Mesendoderm (in vitro differentiated cells): ENCODE data around the gene IL1RAPL2.

Experiments used
- DNase-seq: peaks from one replicate; pipeline ENCODE4 v3.0.0; 2013
- H2AK5ac ChIP-seq: 2 replicates; pipeline ENCODE4 v1.6.1; 2013; ENCODE audit warnings: low read length, inconsistent platforms
- H2BK120ac ChIP-seq: 2 replicates; pipeline ENCODE4 v1.6.1; 2013; ENCODE audit warnings: low read depth, mild to moderate bottlenecking, low read length, moderate library complexity, mixed read lengths
- H2BK15ac ChIP-seq: replicated peaks from 2 replicates; pipeline ENCODE4 v1.6.1; 2013; ENCODE audit warnings: low read depth, mild to moderate bottlenecking, moderate library complexity
- H2BK5ac ChIP-seq: 2 replicates; pipeline ENCODE4 v1.6.1; 2013; ENCODE audit warnings: low read length, inconsistent platforms
- H3K18ac ChIP-seq: 2 replicates; pipeline ENCODE4 v1.6.1; 2013; ENCODE audit warnings: mild to moderate bottlenecking, low read length, mixed read lengths
- H3K23ac ChIP-seq: one replicate; pipeline ENCODE4 v1.6.1; 2013; ENCODE audit warnings: low read length
- H3K27ac ChIP-seq: 2 replicates; pipeline ENCODE4 v1.5.1; 2013; ENCODE audit warnings: low read depth, mild to moderate bottlenecking, inconsistent platforms, low read length, moderate library complexity
- H3K27me3 ChIP-seq: 2 replicates; pipeline ENCODE4 v1.6.1; 2013; ENCODE audit warnings: low read length, control low read depth, mild to moderate bottlenecking, inconsistent platforms; ENCODE audit not compliant: insufficient read depth, poor library complexity
- H3K36me3 ChIP-seq: 2 replicates; pipeline ENCODE4 v1.6.1; 2013; ENCODE audit warnings: low read length, inconsistent platforms; ENCODE audit not compliant: control insufficient read depth, insufficient read depth
- H3K4ac ChIP-seq: one replicate; pipeline ENCODE4 v1.6.1; 2013; ENCODE audit warnings: low read depth, mild to moderate bottlenecking, low read length, moderate library complexity
- H3K4me1 ChIP-seq: 2 replicates; pipeline ENCODE4 v1.6.1; 2013; ENCODE audit warnings: low read depth, low read length, inconsistent platforms; ENCODE audit not compliant: control insufficient read depth
- H3K4me2 ChIP-seq: 2 replicates; pipeline ENCODE4 v1.6.1; 2013; ENCODE audit warnings: low read length
- H3K4me3 ChIP-seq: 2 replicates; pipeline ENCODE4 v1.5.1; 2013; ENCODE audit warnings: mild to moderate bottlenecking, low read length
- H3K56ac ChIP-seq: one replicate; pipeline ENCODE4 v1.6.1; 2013; ENCODE audit warnings: low read length
- H3K79me1 ChIP-seq: 2 replicates; pipeline ENCODE4 v1.6.1; 2013; ENCODE audit warnings: low read length, inconsistent platforms
- H3K79me2 ChIP-seq: 2 replicates; pipeline ENCODE4 v1.6.1; 2013; ENCODE audit warnings: mild to moderate bottlenecking, low read length; ENCODE audit not compliant: control insufficient read depth, insufficient read depth
- H3K9ac ChIP-seq: 2 replicates; pipeline ENCODE4 v1.6.1; 2013; ENCODE audit warnings: low read length, inconsistent platforms
- H4K5ac ChIP-seq: one replicate; pipeline ENCODE4 v1.6.1; 2013; ENCODE audit warnings: low read length
- H4K8ac ChIP-seq: one replicate; pipeline ENCODE4 v1.6.1; 2013; ENCODE audit warnings: low read depth, mild to moderate bottlenecking, control low read depth, low read length, moderate library complexity
- WGBS: extraction: QIAGEN DNeasy Blood & Tissue Kit; methylation state at CpG from one replicate; pipeline ENCODE4 v1.1.7; 2013; ENCODE audit warnings: low lambda C conversion rate, missing lambda C conversion rate; ENCODE audit not compliant: insufficient coverage; ENCODE audit errors: extremely low coverage; 5-methylcytosine and 5-hydroxymethylcytosine counted together

Gene IL1RAPL2

GRCh38 chrX:105706041-105706440, 1140.0 kb downstream of the IL1RAPL2 start:
- H4K8ac ChIP-seq, result no peak overlapping the region
- no peak for DNase-seq

GRCh38 chrX:105711805-105712204, 1145.8 kb downstream of the IL1RAPL2 start:
- H3K36me3 ChIP-seq, result no peaks in the 10 kb centered on the region
- no peaks in the 10 kb centered on the region for H3K27me3 ChIP-seq
- H3K79me1 ChIP-seq, result no peaks in the 10 kb centered on the region
- no peak overlapping the region for H2AK5ac ChIP-seq
- no peak overlapping the region for H4K5ac ChIP-seq
- H2BK120ac ChIP-seq, result no peak overlapping the region
- no peak overlapping the region for H3K4me2 ChIP-seq
- H2BK15ac ChIP-seq, result no peak overlapping the region
- H3K4me1 ChIP-seq, result no peaks in the 10 kb centered on the region
- H3K23ac ChIP-seq, result no peak overlapping the region
- no peak overlapping the region for H3K4me3 ChIP-seq
- H3K4ac ChIP-seq, result no peak overlapping the region
- H3K27ac ChIP-seq, result no peak overlapping the region
- H3K18ac ChIP-seq, result no peak overlapping the region
- no peak overlapping the region for H3K56ac ChIP-seq
- no peaks in the 10 kb centered on the region for H3K79me2 ChIP-seq
- no peak overlapping the region for H4K8ac ChIP-seq
- H2BK5ac ChIP-seq, result no peak overlapping the region
- no peak overlapping the region for H3K9ac ChIP-seq
- DNase-seq, result no peak

More at GRCh38 chrX:105706041-105706440, 1140.0 kb downstream of the IL1RAPL2 start:
- H3K4me2 ChIP-seq, result no peak overlapping the region
- WGBS, result no CpG with 5 or more reads among the region's 1 CpG
- no peaks in the 10 kb centered on the region for H3K4me1 ChIP-seq
- H3K79me1 ChIP-seq, result no peaks in the 10 kb centered on the region
- H2BK5ac ChIP-seq, result no peak overlapping the region
- H3K56ac ChIP-seq, result no peak overlapping the region
- no peak overlapping the region for H3K9ac ChIP-seq
- no peak overlapping the region for H3K4me3 ChIP-seq
- H3K27me3 ChIP-seq, result no peaks in the 10 kb centered on the region
- H2BK15ac ChIP-seq, result no peak overlapping the region
- H3K27ac ChIP-seq, result no peak overlapping the region
- H3K36me3 ChIP-seq, result no peaks in the 10 kb centered on the region
- H3K23ac ChIP-seq, result no peak overlapping the region
- no peak overlapping the region for H3K18ac ChIP-seq
- H2BK120ac ChIP-seq, result no peak overlapping the region
- H3K79me2 ChIP-seq, result no peaks in the 10 kb centered on the region
- H3K4ac ChIP-seq, result no peak overlapping the region
- H2AK5ac ChIP-seq, result no peak overlapping the region
- H4K5ac ChIP-seq, result no peak overlapping the region

GRCh38 chrX:105715746-105716145, 1149.7 kb downstream of the IL1RAPL2 start:
- Histone ChIP-seq H2BK15ac (no peak overlapping the region), H2BK5ac (no peak overlapping the region), H3K4me2 (no peak overlapping the region), H3K79me2 (no peaks in the 10 kb centered on the region), H3K79me1 (no peaks in the 10 kb centered on the region), H3K4me3 (no peak overlapping the region), H3K4ac (no peak overlapping the region), H2BK120ac (no peak overlapping the region), H3K23ac (no peak overlapping the region), H3K18ac (no peak overlapping the region), H3K27ac (no peak overlapping the region), H3K4me1 (no peaks in the 10 kb centered on the region), H3K36me3 (no peaks in the 10 kb centered on the region), H3K9ac (no peak overlapping the region), H4K8ac (no peak overlapping the region), H3K56ac (no peak overlapping the region), H2AK5ac (no peak overlapping the region), H3K27me3 (no peaks in the 10 kb centered on the region), H4K5ac (no peak overlapping the region)
- no peak for DNase-seq

DNA sequence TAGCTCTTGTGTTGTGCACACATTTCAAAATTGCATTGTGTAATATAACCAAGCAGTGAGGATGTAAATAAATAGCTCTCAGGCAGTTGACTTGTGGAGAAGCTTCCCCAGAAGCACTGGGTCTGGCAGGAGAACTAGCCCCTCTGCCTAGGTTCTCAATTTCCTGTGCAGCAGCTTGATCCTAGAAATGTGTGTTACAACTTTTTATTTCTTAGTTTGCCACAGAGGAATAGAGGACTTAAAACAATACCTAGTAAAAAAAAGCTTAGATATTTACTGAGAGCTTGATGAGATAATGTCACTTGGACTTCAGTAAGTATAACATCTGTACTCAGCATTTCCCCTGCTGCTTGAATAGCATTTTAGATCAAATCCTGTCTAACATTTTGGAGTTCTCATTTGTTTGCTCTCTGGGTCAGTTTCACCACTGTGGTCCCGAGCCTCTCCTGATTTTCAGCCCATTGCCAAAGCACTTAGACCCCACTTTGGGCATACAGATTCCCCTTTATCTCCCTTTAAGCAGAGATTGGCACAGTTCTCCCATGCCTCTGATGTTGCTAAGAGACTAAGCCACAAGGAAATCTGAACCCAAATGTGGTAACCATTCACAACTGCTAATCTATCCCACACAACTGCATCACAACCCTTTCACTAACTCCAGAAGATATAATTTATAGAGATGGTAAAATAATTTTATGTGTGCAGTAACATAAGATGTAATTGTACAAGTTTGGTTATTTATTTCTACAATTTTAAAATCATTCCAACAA, 1158.2 kb downstream of the IL1RAPL2 start:
- Histone ChIP-seq H2BK5ac (no peak overlapping the region), H3K9ac (no peak overlapping the region), H4K8ac (no peak overlapping the region), H3K4me3 (no peak overlapping the region), H3K18ac (no peak overlapping the region), H2BK15ac (no peak overlapping the region), H3K23ac (no peak overlapping the region), H2AK5ac (no peak overlapping the region), H3K79me2 (no peaks in the 10 kb centered on the region), H3K4me2 (no peak overlapping the region), H3K27me3 (no peaks in the 10 kb centered on the region), H3K56ac (no peak overlapping the region), H3K4ac (no peak overlapping the region), H2BK120ac (no peak overlapping the region), H3K27ac (no peak overlapping the region), H3K36me3 (no peaks in the 10 kb centered on the region), H3K4me1 (no peaks in the 10 kb centered on the region), H4K5ac (no peak overlapping the region), H3K79me1 (no peaks in the 10 kb centered on the region)
- DNase-seq, result no peak
- WGBS, result no CpG with 5 or more reads among the region's 1 CpG

DNA sequence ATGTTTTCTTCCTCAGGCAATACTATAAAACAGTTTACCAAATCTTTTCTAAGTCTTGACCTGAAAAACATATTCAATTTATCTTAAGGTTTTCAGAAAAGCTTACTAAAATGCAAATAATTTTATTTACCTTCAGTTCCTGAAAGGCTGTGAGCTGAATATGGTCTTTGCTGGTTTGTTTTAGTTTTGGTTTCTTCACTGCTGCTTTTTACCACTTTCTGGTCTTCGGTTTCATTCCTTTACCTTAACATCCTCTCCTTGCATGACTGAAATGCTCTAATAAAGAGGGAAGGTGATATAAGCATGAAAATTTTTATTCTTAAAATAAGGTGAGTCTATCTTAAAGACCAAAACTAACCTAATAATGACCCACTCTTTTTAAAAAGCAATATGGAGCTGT, 1159.2 kb downstream of the IL1RAPL2 start:
- WGBS, result no CpG with 5 or more reads among the region's 1 CpG
- Histone ChIP-seq H3K4me1 (no peaks in the 10 kb centered on the region), H3K23ac (no peak overlapping the region), H3K79me1 (no peaks in the 10 kb centered on the region), H3K27me3 (no peaks in the 10 kb centered on the region), H3K4ac (no peak overlapping the region), H3K79me2 (no peaks in the 10 kb centered on the region), H2BK15ac (no peak overlapping the region), H2BK5ac (no peak overlapping the region), H2AK5ac (no peak overlapping the region), H3K18ac (no peak overlapping the region), H3K4me2 (no peak overlapping the region), H3K56ac (no peak overlapping the region), H3K27ac (no peak overlapping the region), H2BK120ac (no peak overlapping the region), H4K8ac (no peak overlapping the region), H4K5ac (no peak overlapping the region), H3K36me3 (no peaks in the 10 kb centered on the region), H3K4me3 (no peak overlapping the region), H3K9ac (no peak overlapping the region)
- no peak for DNase-seq

- H3K79me2 ChIP-seq, result no peaks in the 10 kb centered on the region
These were observed 1172.2 kb downstream of the IL1RAPL2 start for GRCh38 chrX:105738162-105738561.

More at GRCh38 chrX:105738162-105738561, 1172.2 kb downstream of the IL1RAPL2 start:
- Histone ChIP-seq H3K18ac (no peak overlapping the region), H3K79me1 (no peaks in the 10 kb centered on the region), H3K56ac (no peak overlapping the region), H4K8ac (no peak overlapping the region), H3K9ac (no peak overlapping the region), H2BK120ac (no peak overlapping the region), H3K4me1 (no peaks in the 10 kb centered on the region), H2BK15ac (no peak overlapping the region), H3K23ac (no peak overlapping the region), H3K27ac (no peak overlapping the region), H4K5ac (no peak overlapping the region), H3K4me2 (no peak overlapping the region), H3K27me3 (no peaks in the 10 kb centered on the region), H2AK5ac (no peak overlapping the region), H2BK5ac (no peak overlapping the region), H3K36me3 (no peaks in the 10 kb centered on the region), H3K4me3 (no peak overlapping the region), H3K4ac (no peak overlapping the region)
- no peak for DNase-seq
- no CpG with 5 or more reads among the region's 2 CpGs for WGBS
